GM03348 (cell line): ENCODE results near the gene KDM4F.
"Not testable (repeated sequence)": the region's sequence is repeated elsewhere in the genome, so short reads cannot be mapped to it uniquely, and the experiment has no call there.

Experiments
- DNase-seq: peaks from one replicate; pipeline ENCODE4 v3.0.0; 2012; ENCODE audit warnings: low spot score

The KDM4F gene

GRCh38 chr11:95049122-95049521, at the start of gene KDM4F:
Gene KDM4F (plus strand): TSS chr11:95049422.
- DNase-seq, result not testable (repeated sequence)

DNA sequence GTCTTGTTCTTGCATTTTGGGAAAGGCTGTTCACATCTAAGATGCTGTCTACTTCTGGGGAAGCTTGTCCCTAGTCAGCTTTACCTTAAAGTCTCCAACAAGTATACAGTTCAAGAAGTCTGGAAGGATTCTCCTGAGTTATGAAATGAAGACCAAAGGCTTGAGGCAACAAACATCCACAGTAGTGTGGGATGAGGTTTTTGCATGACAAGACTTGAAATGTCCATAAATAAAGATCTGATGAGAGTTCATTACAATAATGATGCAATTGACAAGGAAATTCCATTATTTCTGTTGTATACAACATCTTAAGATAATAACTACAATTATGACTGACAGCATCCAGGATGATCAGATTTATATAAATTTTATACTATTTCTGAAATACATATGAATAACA, 45.5 kb upstream of the KDM4F start:
- no peak for DNase-seq

DNA sequence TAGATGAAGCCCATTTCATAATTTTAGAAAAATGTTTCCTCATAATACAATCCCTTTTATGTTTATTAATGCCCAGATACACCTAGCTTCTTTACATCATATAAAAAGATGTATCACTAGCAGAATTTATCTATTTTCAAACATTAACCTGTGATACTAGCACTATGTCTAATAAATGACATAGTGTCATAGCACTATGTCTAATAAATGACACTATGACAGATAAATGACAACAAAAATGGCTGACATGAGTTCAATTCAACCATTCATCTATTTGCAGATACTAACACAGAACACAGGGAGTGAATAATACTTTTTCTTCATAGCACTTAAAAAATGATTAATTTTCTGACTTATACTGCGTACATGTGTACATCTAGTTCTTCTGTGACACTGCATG, 43.6 kb upstream of the KDM4F start:
- DNase-seq, result no peak

GRCh38 chr11:95011376-95011775, 37.8 kb upstream of the KDM4F start:
- DNase-seq, result no peak

DNA sequence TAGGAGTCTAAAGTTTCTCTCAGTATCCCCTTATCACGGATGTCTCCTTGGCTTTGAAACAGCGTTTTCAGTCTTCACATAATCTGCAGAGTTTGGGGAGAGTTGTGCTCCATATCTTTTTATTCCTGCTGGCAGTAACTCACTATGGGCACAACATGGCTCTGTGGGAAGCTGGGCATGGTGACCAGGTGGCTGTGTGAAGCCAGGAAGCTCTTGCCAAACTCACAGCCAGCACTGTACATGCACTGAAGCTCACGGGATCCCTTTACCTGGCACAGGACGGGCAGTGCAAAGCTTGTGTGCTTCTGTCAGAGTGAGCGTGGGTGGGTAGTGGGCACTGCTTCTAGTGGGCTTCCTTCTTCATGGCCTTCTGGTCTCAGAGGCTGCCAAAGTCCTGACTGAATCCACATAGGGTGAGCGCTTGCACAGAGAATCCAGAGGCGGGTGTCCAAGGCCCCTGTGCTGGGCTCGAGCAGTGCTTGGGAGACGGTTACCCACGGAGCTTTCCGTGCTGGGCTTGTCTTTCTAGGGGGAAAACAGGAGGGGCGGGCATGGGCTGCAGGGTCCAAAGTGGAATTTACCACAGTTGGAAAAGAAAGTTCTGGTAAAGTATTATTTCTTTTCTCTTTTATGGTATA, 34.9 kb upstream of the KDM4F start:
- no peak for DNase-seq

- no peak for DNase-seq
These were observed 33.1 kb upstream of the KDM4F start for GRCh38 chr11:95016139-95016538.

GRCh38 chr11:95021468-95021867, 27.8 kb upstream of the KDM4F start:
- not testable (repeated sequence) for DNase-seq

GRCh38 chr11:95024958-95025357, 24.3 kb upstream of the KDM4F start, which contains the start of gene KDM4E:
Gene KDM4E (plus strand): TSS chr11:95025258. CDS start chr11:95025558, 300 bp downstream.
- no peak for DNase-seq

GRCh38 chr11:95025594-95025993, 23.6 kb upstream of the KDM4F start:
- not testable (repeated sequence) for DNase-seq

DNA sequence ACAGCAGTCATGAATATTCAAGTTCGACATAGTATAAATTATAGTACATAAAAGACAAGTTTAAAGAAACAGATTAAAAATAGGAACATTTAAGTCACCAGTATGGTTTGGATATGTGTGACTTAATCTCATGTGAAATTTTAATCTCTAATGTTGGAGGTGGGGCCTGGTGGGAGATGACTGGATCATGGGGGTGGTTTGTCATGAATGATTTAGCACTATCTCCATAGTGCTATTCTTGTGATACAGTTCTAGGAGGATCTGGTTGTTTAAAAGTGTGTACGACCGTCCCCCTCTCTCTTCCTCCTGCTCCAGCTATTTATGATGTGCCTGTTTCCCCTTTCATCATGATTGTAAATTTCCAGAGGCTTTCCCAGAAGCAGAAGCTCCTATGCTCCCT, 20.9 kb upstream of the KDM4F start:
- no peak for DNase-seq

DNA sequence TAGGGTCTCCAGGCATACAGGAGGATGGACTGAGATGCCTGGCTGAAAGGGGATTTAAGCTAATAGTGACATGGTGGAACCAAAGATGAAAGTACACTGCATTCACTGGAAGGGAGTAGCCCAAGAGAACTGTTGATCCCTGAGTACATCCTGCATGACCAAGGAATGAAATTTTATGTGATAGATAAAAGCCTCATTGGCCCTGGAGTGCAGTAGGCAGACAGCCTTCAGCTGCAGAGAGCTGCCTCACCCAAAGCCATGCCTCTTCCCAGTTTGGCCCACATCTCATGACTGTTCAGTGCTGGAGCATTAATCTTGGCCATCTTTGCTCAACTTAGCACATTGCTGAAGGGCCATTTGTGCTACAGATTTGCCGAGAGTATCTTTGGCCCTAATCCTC, 16.2 kb upstream of the KDM4F start:
- no peak for DNase-seq

- no peak for DNase-seq
These were observed 13.9 kb upstream of the KDM4F start for GRCh38 chr11:95035316-95035715.

DNA sequence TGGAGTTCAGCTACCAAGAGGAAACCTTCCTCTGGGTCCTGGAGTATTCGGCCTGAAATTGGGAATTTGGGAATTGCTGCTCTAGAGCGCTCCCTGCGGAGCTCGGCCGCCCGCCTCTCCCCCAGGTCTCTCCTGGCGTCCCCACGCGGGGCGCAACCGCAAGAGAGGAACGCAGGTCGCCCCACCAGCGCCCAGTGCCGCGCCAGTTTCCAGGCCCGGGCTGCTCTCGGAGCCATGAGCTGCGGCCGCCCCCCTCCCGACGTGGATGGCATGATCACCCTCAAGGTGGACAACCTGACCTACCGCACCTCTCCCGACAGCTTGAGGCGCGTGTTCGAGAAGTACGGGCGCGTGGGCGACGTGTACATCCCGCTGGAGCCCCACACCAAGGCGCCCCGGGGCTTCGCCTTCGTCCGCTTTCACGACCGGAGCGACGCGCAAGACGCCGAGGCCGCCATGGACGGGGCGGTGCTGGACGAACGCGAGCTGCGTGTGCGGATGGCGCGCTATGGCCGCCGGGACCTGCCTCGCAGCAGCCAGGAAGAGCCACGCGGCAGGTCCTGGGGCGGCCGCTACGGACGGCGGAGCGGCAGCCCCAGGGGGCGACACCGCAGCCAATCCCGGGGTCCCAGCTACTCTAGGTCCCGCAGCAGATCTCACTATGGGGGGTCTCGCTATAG, 11.7 kb upstream of the KDM4F start:
- not testable (repeated sequence) for DNase-seq

DNA sequence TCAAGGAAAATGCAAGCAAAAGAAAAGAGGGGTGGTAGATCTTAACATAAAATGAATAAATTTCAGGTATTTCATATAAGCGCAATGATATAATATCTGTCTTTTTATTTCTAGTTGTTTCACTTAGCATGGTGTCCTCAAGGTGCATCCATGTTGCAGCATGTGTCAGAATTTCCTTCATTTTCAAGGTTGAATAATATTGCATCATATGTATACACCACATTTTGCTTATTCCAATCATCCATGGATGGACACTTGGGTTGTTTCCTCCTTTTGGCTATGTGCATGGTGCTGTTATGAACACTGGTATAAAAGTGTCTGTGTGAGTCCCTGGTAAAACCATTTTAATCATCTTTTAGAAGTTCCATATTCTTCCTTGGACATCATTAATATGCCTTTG, 7.0 kb upstream of the KDM4F start:
- no peak for DNase-seq

DNA sequence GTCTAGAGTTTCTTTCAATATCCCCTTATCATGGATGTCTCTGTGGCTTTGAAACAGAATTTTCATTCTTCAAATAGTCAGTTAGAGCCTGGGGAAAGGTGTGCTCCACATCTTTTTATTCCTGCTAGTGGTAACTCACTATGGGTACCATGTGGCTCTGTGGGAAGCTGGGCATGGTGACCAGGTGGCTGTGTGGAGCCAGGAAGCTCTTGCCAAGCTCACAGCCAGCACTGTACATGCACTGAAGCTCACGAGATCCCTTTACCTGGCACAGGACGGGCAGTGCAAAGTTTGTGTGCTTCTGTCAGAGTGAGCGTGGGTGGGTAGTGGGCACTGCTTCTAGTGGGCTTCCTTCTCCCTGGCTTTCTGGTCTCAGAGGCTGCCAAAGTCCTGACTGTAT, 6.3 kb upstream of the KDM4F start:
- no peak for DNase-seq

DNA sequence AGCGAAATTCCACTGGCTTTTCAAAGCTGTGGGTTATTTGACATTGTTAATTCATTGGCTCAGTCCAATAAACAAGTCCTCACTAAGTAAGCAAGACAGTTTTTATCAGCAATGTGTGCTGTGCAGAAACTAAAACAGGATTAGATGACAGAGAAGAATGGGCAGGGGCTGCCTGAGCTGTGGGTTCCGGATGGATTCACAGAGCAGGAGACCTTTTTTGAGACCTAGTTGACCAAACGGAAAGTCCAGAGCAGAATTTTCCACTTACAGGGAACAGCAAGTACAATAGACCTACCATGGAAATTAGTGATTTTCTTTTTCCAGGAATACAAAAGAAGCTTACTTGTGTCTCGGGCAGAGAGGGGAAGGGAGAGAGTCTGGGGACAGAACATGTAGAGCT, 5.2 kb upstream of the KDM4F start:
- no peak for DNase-seq

GRCh38 chr11:95045812-95046211, 3.4 kb upstream of the KDM4F start:
- no peak for DNase-seq

DNA sequence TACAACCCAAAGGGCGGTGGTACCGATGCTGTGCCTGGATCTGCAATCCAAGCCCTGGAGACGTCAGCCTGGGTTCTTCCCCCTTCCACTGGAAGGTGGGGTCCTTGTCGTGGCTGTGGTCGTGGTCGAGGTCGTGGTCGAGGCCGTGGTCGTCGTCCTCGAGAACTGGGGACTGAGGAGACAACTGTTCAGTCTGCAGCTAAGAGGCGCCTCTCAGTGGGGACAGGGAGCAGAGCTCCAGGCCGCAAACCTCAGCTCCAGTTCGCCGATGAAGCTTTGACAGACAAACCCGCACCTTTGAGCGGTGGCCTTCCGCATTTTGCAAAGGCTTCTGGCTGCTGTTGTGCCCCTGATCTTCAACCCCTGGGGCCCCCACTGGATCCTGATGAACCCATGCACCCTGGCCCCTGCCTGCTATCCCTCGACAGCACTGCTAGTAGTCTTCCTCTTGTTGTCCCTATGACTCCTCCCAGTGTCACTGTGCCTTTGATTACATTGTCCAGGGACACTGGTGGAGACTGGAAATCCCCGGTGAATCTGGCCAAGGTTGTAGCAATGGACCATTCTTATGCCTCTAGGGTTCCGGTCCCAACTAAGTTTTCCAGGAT, 1.5 kb downstream of the KDM4F start:
- no peak for DNase-seq

GRCh38 chr11:95054356-95054755, 5.1 kb downstream of the KDM4F start:
- no peak for DNase-seq

GRCh38 chr11:95055283-95055897, 6.2 kb downstream of the KDM4F start:
- DNase-seq, result no peak

GRCh38 chr11:95057959-95058358, 8.7 kb downstream of the KDM4F start:
- no peak for DNase-seq

DNA sequence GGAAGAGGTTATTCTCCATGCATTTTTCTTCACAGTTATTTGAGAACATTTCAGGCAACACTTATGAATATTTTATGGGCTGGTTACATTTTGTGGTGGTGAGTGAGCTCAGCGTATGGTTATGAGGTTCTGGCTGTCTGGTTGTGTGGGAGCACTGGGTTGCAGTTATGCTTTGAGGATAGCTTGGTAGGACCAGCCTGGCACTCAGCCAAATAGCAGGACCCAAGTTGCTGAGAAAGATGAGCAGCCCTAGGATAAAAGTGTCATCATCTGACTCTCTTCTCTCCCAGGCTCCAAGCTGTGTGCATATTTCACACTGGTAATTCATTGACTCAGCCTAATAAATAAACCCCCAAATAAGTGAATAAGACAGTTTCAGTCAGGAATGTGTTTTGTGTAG, 9.4 kb downstream of the KDM4F start:
- DNase-seq, result peak; percentile 16

DNA sequence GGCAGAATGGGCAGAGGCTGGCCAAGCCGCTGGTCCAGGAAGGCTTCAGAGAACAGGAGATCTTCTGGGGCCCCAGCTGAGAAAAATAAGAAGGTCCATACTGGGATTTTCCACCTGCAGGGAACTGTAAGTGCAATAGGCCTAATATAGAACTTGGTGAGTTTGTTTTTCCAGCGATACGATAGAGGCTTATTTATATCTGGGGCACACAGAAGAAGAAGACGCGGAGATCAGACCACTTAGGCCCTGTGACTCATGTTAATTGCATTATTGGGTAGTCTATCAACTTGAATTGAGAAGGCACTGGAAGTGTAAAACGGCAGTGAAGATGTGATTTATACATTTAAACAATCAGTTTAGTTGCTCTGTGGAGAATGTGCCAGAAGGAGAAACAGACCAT, 9.8 kb downstream of the KDM4F start:
- no peak for DNase-seq
